HG02970 (cell line): Measurements from ENCODE around the gene ITPRID2.

ENCODE experiments used
- ATAC-seq: cut with Tn5 transposase; IDR thresholded peaks from one replicate; pipeline ENCODE4 v1.9.1; 2021; ENCODE audit warnings: mild to moderate bottlenecking, moderate library complexity, moderate number of reproducible peaks; ENCODE audit not compliant: unreplicated experiment, low FRiP score

Gene ITPRID2

GRCh38 chr2:181891258-181891965, at the start of gene ITPRID2:
Gene ITPRID2, plus strand, starts transcription at chr2:181891730. Its CDS starts 337 bp downstream, at chr2:181892067.
- peak; percentile 86 for ATAC-seq

DNA sequence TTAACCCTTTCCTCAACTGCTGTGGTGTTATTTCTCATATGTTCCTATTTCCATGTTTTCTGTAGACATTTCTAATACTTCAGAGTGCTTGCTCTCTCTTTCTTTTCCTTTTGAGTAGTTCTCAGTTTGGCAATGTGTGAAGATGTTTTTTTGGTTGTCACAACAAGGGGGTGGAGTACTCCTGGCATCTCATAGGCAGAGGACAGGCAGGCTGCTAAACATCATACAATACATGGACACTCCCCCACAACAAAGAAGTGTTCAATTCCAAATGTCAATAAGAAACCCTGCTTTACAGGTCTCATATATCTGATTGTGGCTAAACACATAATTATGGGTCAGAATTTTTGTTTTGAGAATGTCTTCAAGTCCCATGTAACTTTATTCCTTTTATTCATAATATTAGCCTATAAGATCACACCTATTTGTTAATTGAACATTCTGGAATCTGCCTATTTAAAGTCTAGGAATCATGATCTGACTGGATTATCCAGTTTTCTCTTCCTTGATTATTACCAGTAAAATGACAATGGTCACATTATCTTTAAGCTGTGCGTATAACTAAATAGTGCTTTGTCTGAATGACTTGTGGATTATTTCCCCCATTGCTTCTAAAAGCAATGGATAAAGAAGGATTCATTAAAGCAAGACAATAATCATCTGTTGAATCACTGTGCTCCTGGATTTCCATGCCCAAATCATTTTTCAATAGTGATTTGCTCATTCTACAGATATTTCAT, 46.8 kb upstream of the ITPRID2 start:
- ATAC-seq = no peak

GRCh38 chr2:181846399-181847197, 44.9 kb upstream of the ITPRID2 start:
- ATAC-seq = no peak

- ATAC-seq = no peak
Measured at GRCh38 chr2:181847198-181847556, 44.4 kb upstream of the ITPRID2 start.

GRCh38 chr2:181847702-181848101, 43.8 kb upstream of the ITPRID2 start:
- no peak for ATAC-seq

DNA sequence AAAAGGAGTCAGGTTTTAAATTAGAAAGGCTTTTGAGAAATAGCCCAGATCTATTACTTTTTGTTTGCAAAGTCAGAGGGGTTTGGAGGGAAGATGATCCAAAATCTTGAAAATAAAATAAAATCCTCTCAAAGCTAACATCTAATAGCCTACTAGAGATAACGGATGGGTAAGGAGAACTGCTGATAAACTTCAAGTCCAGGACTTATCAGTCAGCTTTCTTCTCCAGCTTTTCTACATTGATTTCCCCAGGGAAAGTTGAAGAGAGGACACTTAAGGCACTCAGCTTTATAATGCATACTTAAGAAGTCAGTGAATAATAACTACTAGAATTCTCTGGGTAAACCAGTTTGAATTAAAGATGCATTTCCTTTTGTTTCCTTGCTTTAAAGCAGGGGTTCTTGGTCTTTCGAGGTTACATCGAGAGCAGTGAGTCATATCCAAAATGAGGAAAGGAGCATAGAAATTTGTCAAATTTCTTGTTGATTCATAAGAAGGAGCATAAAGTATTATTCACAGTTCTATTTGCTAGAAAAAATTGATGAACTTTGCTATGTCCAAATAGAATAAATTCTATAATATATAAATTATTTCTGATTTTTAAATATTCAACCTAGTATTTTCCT, 43.2 kb upstream of the ITPRID2 start:
- ATAC-seq = no peak

DNA sequence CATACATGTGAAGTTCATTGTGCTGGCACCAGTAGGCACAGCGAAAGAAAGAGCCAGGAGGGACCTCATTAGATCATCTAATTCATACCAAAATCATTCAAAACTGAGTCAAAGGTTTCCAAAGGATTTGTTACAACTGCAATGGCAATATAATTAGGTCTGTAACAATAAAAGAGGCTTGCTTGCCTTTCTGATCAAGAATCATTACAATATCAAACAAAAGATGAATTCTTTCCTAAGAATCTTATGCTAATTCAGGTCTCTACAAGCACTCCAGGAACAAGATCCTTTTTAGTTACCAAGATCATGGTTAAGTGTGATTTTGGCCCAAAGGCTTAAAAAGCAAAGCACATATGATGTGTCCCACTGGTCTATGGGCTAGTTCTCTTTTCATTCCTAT, 41.9 kb upstream of the ITPRID2 start:
- no peak for ATAC-seq

DNA sequence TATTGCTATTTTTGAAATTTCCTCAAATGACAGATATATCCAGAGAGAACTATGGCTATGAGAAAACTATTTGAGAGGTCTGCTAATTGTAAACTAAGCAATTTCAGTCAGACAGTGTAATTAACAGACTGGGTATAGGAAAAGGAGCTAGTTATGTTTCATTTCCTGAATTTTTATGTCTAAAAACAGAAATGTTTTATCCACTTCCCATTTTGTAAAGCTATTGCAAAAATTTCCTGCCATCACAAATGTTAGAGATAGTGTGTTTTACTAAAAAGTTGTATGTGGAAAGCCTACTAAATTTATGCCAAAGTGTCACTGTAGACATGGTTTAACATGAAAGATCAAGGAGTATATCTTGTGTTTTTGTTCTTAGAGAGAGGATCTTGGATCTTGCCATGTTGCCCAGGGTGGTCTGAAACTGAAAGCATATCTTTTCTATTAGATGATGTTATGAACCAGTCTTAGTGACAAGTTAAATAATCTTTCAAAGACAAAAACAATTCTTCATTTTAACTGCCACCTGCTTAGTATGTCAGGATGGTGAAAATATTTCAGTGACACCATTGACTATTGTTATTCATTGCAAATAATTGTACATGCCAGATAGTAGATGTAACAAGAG, 40.5 kb upstream of the ITPRID2 start:
- no peak for ATAC-seq

GRCh38 chr2:181851726-181852125, 39.8 kb upstream of the ITPRID2 start:
- ATAC-seq = no peak

DNA sequence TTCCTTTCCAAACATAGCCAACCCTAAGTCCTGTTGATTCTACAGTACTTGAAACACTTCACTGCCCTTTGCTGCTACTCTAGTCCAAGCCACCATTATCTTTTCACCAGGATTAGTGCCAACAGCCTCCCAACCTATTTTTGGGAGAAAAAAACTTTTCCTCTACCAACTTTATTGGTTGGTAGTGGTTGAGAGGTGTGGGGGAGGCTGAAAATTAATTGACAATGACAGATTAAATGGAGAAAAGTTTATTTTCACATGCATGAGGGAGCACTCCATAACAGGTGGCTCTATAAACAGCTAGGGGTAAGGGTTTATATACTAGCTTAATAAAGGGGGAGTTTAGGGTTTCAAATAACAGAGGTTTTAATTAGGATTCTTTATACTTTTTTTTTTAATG, 37.8 kb upstream of the ITPRID2 start:
- ATAC-seq = no peak

- no peak for ATAC-seq
Measured at GRCh38 chr2:181857483-181857882, 34.0 kb upstream of the ITPRID2 start.

DNA sequence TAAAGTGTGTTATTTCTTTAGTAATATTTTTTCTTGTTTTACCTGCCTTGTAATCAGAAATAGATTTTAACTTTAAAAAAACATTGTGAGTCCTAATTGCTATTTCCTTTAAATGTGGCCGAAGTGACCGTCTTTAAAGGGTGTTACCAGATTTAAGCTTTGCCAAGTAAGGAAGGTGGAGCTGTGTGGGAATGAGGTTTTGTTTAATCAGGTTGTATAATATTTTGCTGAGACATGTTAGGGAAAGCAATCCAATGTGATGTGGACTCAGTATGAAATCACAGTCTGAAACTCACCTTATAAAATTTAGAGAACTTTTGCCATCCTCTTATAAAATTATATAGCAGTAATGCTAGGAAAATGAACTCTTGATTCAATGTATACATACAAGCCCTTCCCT, 32.9 kb upstream of the ITPRID2 start:
- ATAC-seq = no peak

DNA sequence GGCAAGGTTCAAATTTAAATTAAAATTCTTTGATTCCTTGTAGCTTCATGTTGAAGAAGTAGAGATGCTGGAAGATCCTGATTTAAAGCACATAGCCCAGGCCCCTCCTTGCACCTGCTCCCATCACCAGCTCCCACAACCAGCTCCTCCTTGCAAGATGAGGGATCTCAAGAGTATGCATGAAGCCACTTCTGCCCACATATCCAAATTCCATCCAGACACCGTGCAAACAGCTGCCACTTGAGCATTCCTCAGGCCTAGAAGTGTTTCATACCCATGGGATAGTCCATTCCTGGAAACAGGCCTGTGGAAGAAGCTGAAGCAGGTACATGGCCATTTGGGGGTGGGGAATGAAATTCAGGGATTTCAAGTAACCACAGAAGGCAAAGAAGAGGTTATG, 32.4 kb upstream of the ITPRID2 start:
- no peak for ATAC-seq

DNA sequence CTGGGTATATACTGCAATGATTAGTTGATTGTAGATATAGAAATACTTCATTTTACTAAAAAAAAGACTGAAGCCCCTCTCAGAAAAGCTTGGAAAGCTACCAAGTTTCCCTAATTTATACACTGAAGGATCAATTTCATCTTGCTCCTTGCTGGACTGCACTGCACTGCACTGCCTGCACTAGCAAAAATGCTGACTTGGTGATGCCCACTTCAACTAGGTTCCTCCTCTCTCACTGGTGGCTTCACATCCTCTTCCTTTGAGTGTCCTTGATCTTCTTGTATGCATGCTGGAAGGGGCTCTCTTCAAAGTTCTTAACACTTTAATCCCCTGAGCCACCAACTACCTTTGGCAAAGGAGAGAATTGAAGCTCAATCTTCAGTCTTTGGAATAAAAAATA, 31.7 kb upstream of the ITPRID2 start:
- ATAC-seq = no peak

DNA sequence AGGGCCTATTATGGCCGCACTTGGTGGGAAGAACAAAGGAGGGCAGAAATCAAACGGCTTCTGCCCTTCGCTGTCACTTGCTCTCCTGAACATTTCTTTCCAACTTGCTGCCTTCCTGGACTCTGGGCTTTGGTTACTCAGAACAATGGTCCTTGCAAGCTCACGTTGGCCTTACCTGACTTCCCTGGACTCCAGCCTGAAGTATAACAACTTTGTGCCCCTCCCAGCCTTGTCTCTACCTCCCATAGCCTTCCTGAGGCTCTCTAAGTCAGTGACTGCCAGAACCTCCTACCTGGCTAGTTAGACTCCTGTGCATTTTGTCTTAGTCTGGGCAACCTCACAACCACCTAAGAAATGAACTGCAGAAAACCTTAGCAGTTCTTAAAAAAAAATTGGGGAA, 30.2 kb upstream of the ITPRID2 start:
- ATAC-seq = no peak

- ATAC-seq = no peak
Measured at GRCh38 chr2:181862583-181863281, 28.8 kb upstream of the ITPRID2 start.

DNA sequence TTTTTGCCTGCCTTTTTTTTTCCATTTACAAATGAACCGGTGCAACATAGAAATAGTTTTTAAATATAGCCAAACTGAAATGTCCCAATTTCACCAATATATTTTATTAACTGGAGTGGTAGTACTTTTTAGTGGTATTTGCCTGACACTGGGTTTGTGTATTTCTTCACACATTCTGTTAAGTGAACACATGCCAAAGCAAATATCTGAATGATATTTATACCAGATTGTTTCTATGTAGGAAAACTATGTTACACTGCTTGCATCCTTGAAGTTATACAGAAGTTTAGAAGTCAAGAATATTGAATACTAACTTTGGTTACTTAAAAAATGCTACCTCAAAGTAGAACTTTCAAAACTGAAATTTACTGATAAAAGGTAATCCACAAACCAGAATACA, 19.4 kb upstream of the ITPRID2 start:
- no peak for ATAC-seq

DNA sequence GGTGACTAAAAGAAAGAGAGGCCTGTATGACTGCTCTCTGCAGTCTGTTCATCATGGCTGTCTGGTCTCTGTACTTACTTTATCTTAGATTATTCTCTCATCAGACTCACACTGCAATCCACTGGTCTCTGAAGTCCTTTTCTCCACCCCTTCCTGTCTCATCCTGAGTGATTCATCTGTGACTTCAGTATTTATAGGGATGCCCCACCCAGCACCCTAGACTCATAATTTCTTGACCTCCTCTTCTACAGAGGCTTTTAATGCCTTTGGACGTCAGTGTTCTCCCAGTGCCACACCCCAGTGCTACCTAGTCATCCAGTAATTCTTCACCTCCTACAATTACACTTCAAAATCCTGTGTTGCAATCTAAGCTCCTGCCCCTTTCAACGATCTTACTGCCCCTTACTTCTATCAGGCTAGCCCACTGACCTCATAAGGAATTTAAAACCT, 14.9 kb upstream of the ITPRID2 start:
- ATAC-seq = no peak

DNA sequence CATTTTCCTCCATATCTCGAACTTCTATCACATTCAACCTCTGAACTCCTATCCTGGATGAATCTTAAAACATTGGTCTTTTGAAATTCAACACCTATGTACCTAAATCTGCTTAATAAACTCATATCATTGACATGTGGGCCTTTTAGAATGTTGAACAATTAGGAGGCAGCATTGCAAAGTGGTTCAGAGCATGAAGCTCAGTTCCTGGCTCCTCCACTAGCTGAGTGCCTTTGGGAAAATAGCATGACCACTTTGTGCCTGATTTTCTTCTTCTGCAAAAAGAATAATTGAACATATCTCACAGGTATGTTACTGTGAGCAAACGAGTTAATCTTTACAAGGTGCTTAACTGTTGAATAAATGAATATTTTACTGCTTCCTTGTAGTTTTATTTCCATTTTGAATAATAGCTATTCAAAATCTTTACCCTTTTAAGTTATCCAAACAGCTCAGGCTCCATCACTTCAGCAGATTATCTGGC, 14.3 kb upstream of the ITPRID2 start:
- ATAC-seq = no peak

DNA sequence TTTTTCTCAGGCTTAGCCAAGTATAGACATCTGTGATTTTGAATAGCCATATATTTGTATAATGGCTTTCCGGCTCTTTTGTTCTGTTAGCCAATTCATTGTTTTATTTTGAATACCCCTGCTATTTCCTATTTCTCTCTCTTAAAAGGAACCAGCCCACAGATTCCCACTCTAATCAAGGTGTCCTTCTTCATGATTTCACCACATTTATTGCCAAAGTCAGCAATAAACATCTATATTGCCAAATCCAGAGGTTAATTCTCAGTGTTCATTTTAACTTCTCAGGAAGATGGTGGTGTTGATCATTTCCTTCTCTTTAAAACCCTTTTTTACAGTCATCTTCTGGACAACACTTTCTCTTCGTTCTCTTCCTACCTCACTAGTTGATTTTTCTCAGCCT, 13.1 kb upstream of the ITPRID2 start:
- ATAC-seq = no peak
